ENCODE data around the gene RNF5. TPM values are rescaled to one million over a fixed set of nuclear protein-coding genes. Genes with fewer than 3 reads are reported as not detected.

The RNF5 gene
- total RNA-seq, 2 experiments from 2014 or later: 40.4 to 43.3 TPM

DNA sequence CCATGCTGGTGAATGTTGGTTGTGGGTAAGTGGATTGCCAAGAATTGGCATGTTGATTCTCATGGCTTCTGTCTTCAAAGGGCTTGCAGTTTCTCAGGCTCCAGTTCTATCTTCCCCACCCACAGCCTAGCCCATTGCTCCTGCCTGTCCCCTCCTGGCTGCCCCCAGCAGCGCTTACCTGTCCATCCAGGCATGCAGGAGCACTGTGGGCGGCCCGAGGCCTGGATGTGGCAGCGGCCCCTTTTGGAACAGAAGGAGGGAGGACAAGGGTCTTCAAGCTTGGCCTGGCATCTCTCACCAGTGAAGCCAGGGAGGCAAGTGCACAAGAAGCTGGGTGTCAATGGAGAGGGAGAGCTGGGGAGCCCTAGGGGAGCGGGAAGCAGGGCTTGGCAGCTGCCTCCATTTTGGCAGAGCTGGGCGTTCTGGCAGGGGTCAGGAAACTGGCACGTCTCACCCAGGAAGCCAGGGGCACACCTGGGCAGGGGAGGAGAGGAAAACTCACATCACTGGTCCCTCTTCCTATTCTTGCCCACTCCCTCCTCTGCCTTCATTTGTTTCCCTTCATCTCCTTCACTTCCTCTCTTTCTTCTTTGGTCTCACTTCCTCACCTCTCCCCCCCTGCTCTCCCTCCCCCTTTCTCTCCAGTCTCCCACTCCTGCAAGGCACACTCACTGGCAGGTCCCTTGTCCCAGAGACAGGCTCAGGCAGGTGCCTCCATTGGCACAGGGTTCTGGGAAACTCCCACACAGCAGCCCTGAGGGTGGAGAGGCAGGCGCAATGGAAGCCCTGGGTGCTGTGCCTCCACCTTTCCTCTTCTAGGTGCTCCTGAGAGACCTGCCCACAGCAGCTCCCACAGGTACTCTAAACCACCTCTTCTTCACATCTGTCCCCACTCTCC is 44.4 kb downstream of the RNF5 start:
- H3K4me3 Mint-ChIP-seq: no peak overlapping the region
- no peaks in the 10 kb centered on the region for H3K36me3 Mint-ChIP-seq (ENCODE audit: low read depth)
- H3K27ac Mint-ChIP-seq: peak overlapping the region; percentile 30
- no peaks in the 10 kb centered on the region for H3K27me3 Mint-ChIP-seq (ENCODE audit: low read depth)
- ATAC-seq (no peak), DNase-seq (no peak)
- H3K4me1 Mint-ChIP-seq (ENCODE audit: low read depth): peaks cover 6% of the 10 kb centered on the region
- ChIA-PET POLR2A (no interaction called here), CTCF (no interaction called here)
- H3K9me3 Mint-ChIP-seq (ENCODE audit: insufficient read depth): no peaks in the 10 kb centered on the region

DNA sequence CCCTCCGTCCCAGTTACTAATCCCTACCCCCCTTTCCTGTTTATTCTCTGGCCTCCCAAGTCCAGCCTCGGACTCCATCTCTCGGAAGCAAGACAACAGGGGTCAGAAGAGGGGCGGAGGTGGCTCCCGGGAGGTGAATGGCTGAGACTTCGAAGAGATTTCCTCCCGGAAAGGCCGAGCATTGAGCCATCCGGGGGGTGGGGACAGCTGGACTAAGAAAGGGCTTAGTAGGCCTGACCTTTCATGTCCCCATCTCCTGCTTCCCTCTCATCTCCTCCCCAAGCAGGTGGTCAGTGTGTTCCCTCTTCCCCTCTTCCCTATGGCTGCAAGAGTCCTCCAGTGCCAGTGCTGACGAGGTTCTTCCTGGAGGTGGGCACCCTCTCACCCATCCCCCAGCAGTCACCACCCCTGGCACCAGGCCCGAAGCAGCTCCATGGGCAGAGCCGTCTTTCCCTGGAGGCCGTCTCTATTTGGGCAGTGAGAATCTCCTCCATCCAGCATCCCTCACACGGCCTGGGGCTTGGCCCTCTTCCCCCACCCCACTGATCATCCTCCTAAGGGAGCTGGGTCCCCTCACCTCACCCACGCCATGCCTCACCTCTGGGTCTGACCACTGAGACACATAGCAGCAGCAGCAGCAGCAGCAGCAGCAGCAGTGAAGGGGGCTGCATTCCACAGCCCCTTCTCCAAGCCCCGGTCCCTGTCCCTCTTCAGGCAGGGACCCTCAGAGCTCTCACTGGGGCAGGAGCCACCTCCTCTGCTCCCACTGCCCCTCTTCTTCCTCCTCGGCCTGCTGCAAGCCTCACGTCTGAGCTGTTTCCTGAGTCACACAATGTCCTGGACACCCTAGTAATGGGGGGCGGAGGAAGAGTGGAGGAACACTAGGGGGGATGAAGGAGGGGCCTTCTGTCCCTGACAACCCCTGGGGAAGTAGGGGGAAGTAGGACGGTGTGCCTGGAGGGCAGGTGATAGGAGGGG is 45.3 kb downstream of the RNF5 start, which contains the start of gene NOTCH4:
Gene NOTCH4, minus strand, starts transcription at position 810 of the 978 bp plus-strand sequence. Its CDS starts 139 bp downstream, at position 671.
- no peak for ATAC-seq
- ChIA-PET CTCF (no interaction called here), POLR2A (no interaction called here)
- peaks cover 6% of the 10 kb centered on the region for H3K4me1 Mint-ChIP-seq (ENCODE audit: low read depth)
- DNase-seq: no peak
- H3K36me3 Mint-ChIP-seq (ENCODE audit: low read depth): no peaks in the 10 kb centered on the region
- H3K4me3 Mint-ChIP-seq: no peak within 1 kb of the TSS
- H3K27me3 Mint-ChIP-seq (ENCODE audit: low read depth): no peaks in the 10 kb centered on the region
- no peaks in the 10 kb centered on the region for H3K9me3 Mint-ChIP-seq (ENCODE audit: insufficient read depth)
- peak within 1 kb of the TSS; percentile 30 for H3K27ac Mint-ChIP-seq

DNA sequence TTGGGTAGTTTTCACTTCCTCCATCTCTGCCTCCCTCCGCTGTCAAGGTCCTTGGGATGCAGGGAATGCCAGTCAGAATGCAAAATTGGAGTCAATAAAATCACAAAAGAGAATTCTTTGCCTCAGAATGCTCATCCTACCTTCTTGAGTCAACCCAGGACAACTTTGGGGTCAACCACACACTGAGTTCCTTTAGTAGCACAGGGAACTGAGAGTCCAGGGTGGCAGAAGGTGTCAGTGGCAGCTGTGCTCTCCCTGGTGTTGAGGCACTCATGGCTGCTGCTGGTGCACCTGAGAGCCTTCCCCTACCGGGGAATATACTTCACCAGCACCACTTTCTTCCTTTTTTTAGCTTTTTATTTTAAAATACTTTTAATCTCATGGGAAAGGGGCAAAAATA is 46.5 kb downstream of the RNF5 start:
- POLR2A ChIA-PET: no interaction called here

DNA sequence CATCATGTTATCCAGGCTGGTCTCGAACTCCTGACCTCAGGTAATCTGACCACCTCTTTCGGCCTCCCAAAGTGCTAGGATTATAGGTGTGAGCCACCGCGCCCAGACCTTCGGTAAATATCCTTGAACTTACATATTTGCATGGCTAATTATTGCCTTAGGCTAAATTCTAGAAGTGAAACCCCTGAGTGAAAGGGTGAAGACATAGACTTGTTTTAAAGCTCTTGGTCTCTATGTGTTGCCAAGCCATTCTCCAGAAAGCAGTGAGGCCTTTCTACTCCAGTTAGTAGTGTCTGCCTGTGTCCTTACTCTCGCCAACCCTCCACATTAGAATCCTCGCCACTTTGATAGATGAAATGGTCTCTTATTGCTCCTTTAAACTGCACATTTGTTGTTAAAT is 48.2 kb downstream of the RNF5 start:
- ATAC-seq: no peak
- H3K4me1 Mint-ChIP-seq (ENCODE audit: low read depth): peaks cover 6% of the 10 kb centered on the region
- ChIA-PET POLR2A (interaction anchor here (0.6 kb wide), 1 partner anchor 195 kb away, joined by 3 read pairs; no protein-coding TSS in a partner anchor), CTCF (no interaction called here)
- DNase-seq: no peak
- no peak overlapping the region for H3K27ac Mint-ChIP-seq
- H3K27me3 Mint-ChIP-seq (ENCODE audit: low read depth): no peaks in the 10 kb centered on the region
- no peak overlapping the region for H3K4me3 Mint-ChIP-seq
- no peaks in the 10 kb centered on the region for H3K36me3 Mint-ChIP-seq (ENCODE audit: low read depth)
- no peaks in the 10 kb centered on the region for H3K9me3 Mint-ChIP-seq (ENCODE audit: insufficient read depth)

More for the DNA sequence above, 46.5 kb downstream of the RNF5 start:
- H3K4me1 Mint-ChIP-seq (ENCODE audit: low read depth): peaks cover 6% of the 10 kb centered on the region
- H3K4me3 Mint-ChIP-seq: no peak overlapping the region
- no peaks in the 10 kb centered on the region for H3K27me3 Mint-ChIP-seq (ENCODE audit: low read depth)
- no peak overlapping the region for H3K27ac Mint-ChIP-seq
- CTCF ChIA-PET: no interaction called here
- DNase-seq: no peak
- no peak for ATAC-seq
- H3K9me3 Mint-ChIP-seq (ENCODE audit: insufficient read depth): no peaks in the 10 kb centered on the region
- H3K36me3 Mint-ChIP-seq (ENCODE audit: low read depth): no peaks in the 10 kb centered on the region

Small RNA genes within 50 kb of the gene (microRNA-seq; reads per million reads assigned to microRNA genes)
- gene MIR6721 (2.9 reads per million), gene MIR6833 (not detected)

Other genes with a start within 250 kb of the RNF5 start
- gene CFB, start 232.3 kb upstream of the RNF5 start, total RNA-seq: under 1 TPM in 1 of 2 experiments, not detected in 1; 0.58 TPM
- gene NELFE, start 219.4 kb upstream of the RNF5 start, total RNA-seq: 10 to 100 TPM; 67.1 to 70.8 TPM
- gene SKIC2, start 219.2 kb upstream of the RNF5 start, total RNA-seq: 10 to 100 TPM; 73.2 to 73.4 TPM
- 10 to 100 TPM; 14.8 to 17.7 TPM for gene DXO, start 206.3 kb upstream of the RNF5 start, total RNA-seq
- 1 to 10 TPM; 3.6 to 5.1 TPM for gene C4A, start 196.3 kb upstream of the RNF5 start, total RNA-seq
- 1 to 10 TPM; 2.9 to 3.5 TPM for gene C4B, start 163.6 kb upstream of the RNF5 start, total RNA-seq
- not detected for gene CYP21A2, start 140.0 kb upstream of the RNF5 start, total RNA-seq
- 1 to 10 TPM; 3.4 to 4.8 TPM for gene TNXB, start 69.1 kb upstream of the RNF5 start, total RNA-seq
- 100 to 1,000 TPM; 107 to 117 TPM for gene ATF6B, start 50.2 kb upstream of the RNF5 start, total RNA-seq
- 1 to 10 TPM; 7.0 to 8.5 TPM for gene FKBPL, start 48.1 kb upstream of the RNF5 start, total RNA-seq
- under 1 TPM; 0.37 to 0.45 TPM for gene PRRT1, start 26.5 kb upstream of the RNF5 start, total RNA-seq
- 10 to 100 TPM; 15.4 to 17.1 TPM for gene PPT2, start 24.3 kb upstream of the RNF5 start, total RNA-seq
- 10 to 100 TPM in 1 of 2 experiments, 1 to 10 TPM in 1; 9.8 to 12.2 TPM for gene EGFL8, start 13.8 kb upstream of the RNF5 start, total RNA-seq
- 10 to 100 TPM; 40.4 to 46.6 TPM for gene AGPAT1, start 2.3 kb upstream of the RNF5 start, total RNA-seq
- gene AGER, start 5.8 kb downstream of the RNF5 start, total RNA-seq: 10 to 100 TPM; 27.8 to 29.9 TPM
- 10 to 100 TPM; 60.5 to 68.5 TPM for gene PBX2, start 11.8 kb downstream of the RNF5 start, total RNA-seq
- gene GPSM3, start 14.2 kb downstream of the RNF5 start, total RNA-seq: 100 to 1,000 TPM; 216 to 223 TPM
- under 1 TPM; 0.44 to 0.55 TPM for gene NOTCH4, start 45.7 kb downstream of the RNF5 start, total RNA-seq
- not detected for gene TSBP1, start 193.5 kb downstream of the RNF5 start, total RNA-seq
- gene BTNL2, start 228.8 kb downstream of the RNF5 start, total RNA-seq: not detected

All from activated CD8-positive, alpha-beta T cell treated with anti-CD3 and anti-CD28 coated beads, Interleukin-2, amount 10 ng/mL, durations not matched to agents 7 days and 5 days (primary cell).